ENCODE data around the gene REPIN1. TPM values are rescaled to one million over a fixed set of nuclear protein-coding genes. Genes with fewer than 3 reads are reported as not detected.

Gene REPIN1
- total and polyA plus RNA-seq, 4 donors: 17.1 to 118 (median 55.1) TPM

DNA sequence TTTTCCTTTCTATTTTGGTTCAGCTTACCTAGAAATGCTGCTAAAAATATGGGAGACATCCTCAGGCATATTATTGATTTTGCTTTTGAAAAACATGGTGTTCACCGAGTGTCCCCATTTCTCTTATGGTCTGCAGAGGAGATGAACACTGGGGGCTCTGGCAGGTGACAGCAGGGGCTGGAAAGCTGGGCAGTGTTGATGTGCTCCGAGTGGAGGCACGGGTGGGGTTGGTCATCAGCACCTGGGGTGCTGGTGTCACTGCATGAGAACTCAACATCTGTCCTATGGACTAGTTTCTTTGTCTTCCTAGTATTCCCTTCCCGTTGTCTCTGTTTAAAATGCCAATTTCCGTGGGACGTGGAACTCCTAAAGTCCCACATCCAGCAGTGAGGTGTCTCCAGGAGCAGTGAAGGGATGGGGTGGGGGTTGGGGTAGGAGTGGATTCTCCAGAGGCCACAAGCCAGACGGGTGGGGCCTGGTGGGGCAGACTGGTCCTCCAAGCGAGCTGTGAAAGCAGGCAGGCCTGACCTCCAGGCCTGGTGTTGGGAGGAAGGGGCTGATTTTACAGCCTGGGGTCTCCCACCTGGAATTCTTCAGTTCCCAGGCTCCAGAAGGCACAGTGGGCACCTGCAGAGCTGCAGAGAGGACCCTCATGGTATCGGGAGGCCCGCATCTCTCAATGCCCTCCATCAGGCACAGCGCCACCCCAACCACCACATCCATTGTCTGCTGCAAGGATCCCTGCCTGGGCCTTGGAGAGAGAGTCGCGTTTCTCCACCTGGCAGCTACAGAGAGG is 35.0 kb downstream of the REPIN1 start:
- peak overlapping the region in 1 of 2 donors; percentile 56 for H3K9ac ChIP-seq (ENCODE audit: low read depth in 1 of 2, low read length in 2 of 2)
- no peaks in the 10 kb centered on the region for H3K27me3 ChIP-seq (ENCODE audit: control insufficient read depth in 4 of 4, insufficient read depth in 4 of 4, low read length in 3 of 4)
- H3K27ac ChIP-seq (ENCODE audit: low read depth in 1 of 2, low read length in 2 of 2): no peak overlapping the region
- H3K36me3 ChIP-seq (ENCODE audit: control insufficient read depth in 4 of 4, insufficient read depth in 3 of 4, low read depth in 1 of 4, low read length in 3 of 4): no peaks in the 10 kb centered on the region
- no peaks in the 10 kb centered on the region for H3K9me3 ChIP-seq (ENCODE audit: control insufficient read depth in 4 of 4, low read length in 3 of 4)
- TF ChIP-seq, protein P1, sequence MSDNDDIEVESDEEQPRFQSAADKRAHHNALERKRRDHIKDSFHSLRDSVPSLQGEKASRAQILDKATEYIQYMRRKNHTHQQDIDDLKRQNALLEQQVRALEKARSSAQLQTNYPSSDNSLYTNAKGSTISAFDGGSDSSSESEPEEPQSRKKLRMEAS (IDR thresholded peaks at IDR 0.05): no peak
- no peak for TF ChIP-seq ZBTB33 (IDR thresholded peaks at IDR 0.05)
- H3K4me3 ChIP-seq (ENCODE audit: low read depth in 1 of 3, low read length in 3 of 3): no peak overlapping the region
- DNase-seq (ENCODE audit: low spot score): no peak
- 91% methylated on average over 13 of the region's 13 CpGs for WGBS
- H3K4me1 ChIP-seq (ENCODE audit: control insufficient read depth in 4 of 4, insufficient read depth in 4 of 4, low read length in 3 of 4): peaks cover 7 to 27% (median 16%) of the 10 kb centered on the region in 4 donors

DNA sequence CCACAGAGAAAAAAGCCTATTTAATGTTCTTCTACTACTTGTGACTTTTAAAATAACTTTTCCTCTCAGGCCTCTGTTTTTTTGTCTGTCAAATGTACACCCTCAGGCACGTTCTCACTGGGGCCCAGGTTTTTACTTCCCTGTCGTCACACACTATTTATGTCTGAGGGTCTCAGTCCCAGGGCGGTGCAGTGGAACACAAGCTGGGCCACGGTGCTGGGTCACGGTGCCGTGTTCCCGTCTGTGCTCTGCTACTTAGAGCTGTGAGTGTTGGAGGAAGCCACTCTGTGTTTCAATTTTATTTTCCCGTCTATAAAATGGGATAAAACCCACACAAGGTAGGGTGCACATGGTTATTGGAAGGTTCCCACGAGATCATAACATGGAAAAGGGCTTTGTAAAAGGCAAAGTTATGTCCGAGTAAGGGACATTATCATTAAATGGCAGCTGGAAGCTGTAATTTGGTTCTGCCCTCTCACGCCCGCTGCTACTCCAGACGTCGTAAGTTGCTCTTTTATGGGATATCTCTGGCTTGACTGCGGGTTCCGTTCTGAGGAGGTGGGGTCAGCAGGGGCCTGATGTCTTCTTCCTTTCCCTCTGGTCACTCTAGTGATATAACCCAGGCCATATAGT is 35.7 kb downstream of the REPIN1 start:
- peak overlapping the region; percentile 2 to 74 (median 61) for H3K4me3 ChIP-seq (ENCODE audit: low read depth in 1 of 3, low read length in 3 of 3)
- no peaks in the 10 kb centered on the region for H3K36me3 ChIP-seq (ENCODE audit: control insufficient read depth in 4 of 4, insufficient read depth in 3 of 4, low read depth in 1 of 4, low read length in 3 of 4)
- no peaks in the 10 kb centered on the region for H3K9me3 ChIP-seq (ENCODE audit: control insufficient read depth in 4 of 4, low read length in 3 of 4)
- no peak for DNase-seq (ENCODE audit: low spot score)
- peak overlapping the region; percentile 90 to 92 for H3K27ac ChIP-seq (ENCODE audit: low read depth in 1 of 2, low read length in 2 of 2)
- peak overlapping the region; percentile 72 to 90 for H3K9ac ChIP-seq (ENCODE audit: low read depth in 1 of 2, low read length in 2 of 2)
- no peaks in the 10 kb centered on the region for H3K27me3 ChIP-seq (ENCODE audit: control insufficient read depth in 4 of 4, insufficient read depth in 4 of 4, low read length in 3 of 4)
- peaks cover 7 to 27% (median 16%) of the 10 kb centered on the region in 4 donors for H3K4me1 ChIP-seq (ENCODE audit: control insufficient read depth in 4 of 4, insufficient read depth in 4 of 4, low read length in 3 of 4)
- WGBS: 55% methylated on average over 16 of the region's 16 CpGs
- TF ChIP-seq JUND (IDR thresholded peaks at IDR 0.05) (no peak), ATF3 (IDR thresholded peaks at IDR 0.05) (no peak), REST (IDR thresholded peaks at IDR 0.05) (no peak), TAF1 (conservative IDR thresholded peaks at IDR 0.05) (no peak), NR2F2 (IDR thresholded peaks at IDR 0.05) (peak; percentile 65)
